ENCODE data around the gene HSD17B13. TPM values are rescaled to one million over a fixed set of nuclear protein-coding genes. Genes with fewer than 3 reads are reported as not detected.

The HSD17B13 gene, protein sequence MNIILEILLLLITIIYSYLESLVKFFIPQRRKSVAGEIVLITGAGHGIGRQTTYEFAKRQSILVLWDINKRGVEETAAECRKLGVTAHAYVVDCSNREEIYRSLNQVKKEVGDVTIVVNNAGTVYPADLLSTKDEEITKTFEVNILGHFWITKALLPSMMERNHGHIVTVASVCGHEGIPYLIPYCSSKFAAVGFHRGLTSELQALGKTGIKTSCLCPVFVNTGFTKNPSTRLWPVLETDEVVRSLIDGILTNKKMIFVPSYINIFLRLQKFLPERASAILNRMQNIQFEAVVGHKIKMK
- total RNA-seq, result 0.16 and 0.31 TPM in 2 replicates
- long read RNA-seq, result 0 reads

DNA sequence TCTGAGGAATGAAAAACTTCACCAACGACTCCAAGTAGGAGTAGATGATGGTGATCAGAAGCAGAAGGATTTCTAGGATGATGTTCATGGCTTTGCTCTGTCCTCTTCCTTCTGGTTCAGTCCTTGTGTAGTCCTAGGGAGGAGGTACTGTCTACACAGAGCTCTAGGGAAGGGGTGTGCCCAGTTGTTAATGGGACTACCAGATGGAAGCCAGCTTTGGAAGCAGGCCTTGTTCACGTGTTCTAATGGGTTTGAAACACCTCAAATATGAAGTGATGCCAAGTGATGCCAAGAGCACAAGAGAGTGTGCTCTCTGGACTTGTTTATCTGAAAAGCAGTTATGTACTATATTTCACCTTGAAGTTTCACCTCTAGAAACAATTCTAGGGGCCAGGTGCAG, at the start of gene HSD17B13:
Gene HSD17B13 (minus strand): TSS at position 129 of the 400 bp plus-strand sequence. CDS start 41 bp downstream, at position 88.
- peaks cover 4% of the 10 kb centered on the region for H3K4me1 Mint-ChIP-seq (ENCODE audit: low read depth)
- H3K27ac Mint-ChIP-seq, result no peak within 1 kb of the TSS
- no peaks in the 10 kb centered on the region for H3K9me3 Mint-ChIP-seq (ENCODE audit: low read depth)
- no peaks in the 10 kb centered on the region for H3K36me3 Mint-ChIP-seq (ENCODE audit: insufficient read depth)
- TF ChIP-seq, protein P1, sequence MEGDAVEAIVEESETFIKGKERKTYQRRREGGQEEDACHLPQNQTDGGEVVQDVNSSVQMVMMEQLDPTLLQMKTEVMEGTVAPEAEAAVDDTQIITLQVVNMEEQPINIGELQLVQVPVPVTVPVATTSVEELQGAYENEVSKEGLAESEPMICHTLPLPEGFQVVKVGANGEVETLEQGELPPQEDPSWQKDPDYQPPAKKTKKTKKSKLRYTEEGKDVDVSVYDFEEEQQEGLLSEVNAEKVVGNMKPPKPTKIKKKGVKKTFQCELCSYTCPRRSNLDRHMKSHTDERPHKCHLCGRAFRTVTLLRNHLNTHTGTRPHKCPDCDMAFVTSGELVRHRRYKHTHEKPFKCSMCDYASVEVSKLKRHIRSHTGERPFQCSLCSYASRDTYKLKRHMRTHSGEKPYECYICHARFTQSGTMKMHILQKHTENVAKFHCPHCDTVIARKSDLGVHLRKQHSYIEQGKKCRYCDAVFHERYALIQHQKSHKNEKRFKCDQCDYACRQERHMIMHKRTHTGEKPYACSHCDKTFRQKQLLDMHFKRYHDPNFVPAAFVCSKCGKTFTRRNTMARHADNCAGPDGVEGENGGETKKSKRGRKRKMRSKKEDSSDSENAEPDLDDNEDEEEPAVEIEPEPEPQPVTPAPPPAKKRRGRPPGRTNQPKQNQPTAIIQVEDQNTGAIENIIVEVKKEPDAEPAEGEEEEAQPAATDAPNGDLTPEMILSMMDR (IDR thresholded peaks at IDR 0.05; ENCODE audit: unreplicated experiment), result no peak
- H3K4me3 Mint-ChIP-seq (ENCODE audit: low read depth), result no peak within 1 kb of the TSS
- no peaks in the 10 kb centered on the region for H3K27me3 Mint-ChIP-seq
- DNase-seq (ENCODE audit: low spot score, unreplicated experiment), result no peak

DNA sequence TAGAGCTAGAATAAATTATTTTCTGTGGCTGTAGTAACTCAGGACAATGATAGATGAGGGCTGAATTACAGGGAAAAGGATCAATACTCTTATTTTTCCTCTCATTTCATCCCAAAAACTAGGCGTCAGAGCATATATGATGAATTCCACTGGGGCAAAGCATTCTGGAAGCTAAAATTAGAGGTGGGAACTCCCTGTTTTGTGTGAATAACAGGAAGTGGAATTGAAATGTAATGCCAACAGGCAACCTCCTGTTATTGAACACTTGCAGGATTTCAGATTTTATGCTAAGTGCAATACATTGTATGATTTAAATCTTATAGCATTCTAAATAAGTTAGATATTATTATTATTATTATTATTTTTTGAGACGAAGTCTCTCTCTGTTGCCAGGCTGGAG, 47.4 kb upstream of the HSD17B13 start:
- Mint-ChIP-seq H3K9me3 (ENCODE audit: low read depth) (peaks cover 3% of the 10 kb centered on the region), H3K27me3 (no peaks in the 10 kb centered on the region), H3K27ac (no peak overlapping the region), H3K36me3 (ENCODE audit: insufficient read depth) (peaks cover 37% of the 10 kb centered on the region), H3K4me3 (ENCODE audit: low read depth) (no peak overlapping the region), H3K4me1 (ENCODE audit: low read depth) (no peaks in the 10 kb centered on the region)
- TF ChIP-seq, protein P1 (IDR thresholded peaks at IDR 0.05; ENCODE audit: unreplicated experiment), result no peak
- DNase-seq (ENCODE audit: low spot score, unreplicated experiment), result no peak

DNA sequence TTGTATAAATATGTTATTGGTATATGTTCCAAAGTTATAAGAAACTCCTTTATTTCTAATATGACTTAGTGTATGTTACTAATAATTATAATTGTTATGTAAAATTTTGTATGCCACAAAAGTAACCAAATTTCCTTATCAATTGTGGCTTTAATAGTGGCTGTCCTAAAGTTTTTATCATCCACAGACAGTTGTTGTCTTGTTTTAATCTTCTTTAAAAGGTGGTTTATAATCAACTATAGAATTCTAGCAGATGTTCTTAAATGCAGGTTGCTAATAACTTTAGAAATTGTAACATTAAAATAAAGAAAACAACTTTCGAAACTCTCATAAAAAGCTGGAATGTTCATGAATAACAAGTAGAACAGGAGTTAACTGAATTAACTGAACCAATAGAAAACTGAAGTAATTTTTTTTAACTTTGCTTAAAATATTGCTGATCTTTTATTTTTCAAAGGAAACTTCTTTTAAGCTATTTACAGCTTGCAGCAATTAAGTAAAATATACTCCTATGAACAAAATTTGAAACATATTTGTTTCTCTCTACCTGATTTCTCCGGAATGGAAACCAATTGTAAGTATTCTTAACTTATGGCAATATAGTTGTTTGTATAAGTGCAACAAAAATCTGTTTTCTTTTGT, 44.0 kb upstream of the HSD17B13 start:
- Mint-ChIP-seq H3K27ac (no peak overlapping the region), H3K4me3 (ENCODE audit: low read depth) (no peak overlapping the region), H3K9me3 (ENCODE audit: low read depth) (peaks cover 3% of the 10 kb centered on the region), H3K36me3 (ENCODE audit: insufficient read depth) (peaks cover 49% of the 10 kb centered on the region), H3K27me3 (no peaks in the 10 kb centered on the region), H3K4me1 (ENCODE audit: low read depth) (peaks cover 2% of the 10 kb centered on the region)
- DNase-seq (ENCODE audit: low spot score, unreplicated experiment), result no peak
- TF ChIP-seq, protein P1 (IDR thresholded peaks at IDR 0.05; ENCODE audit: unreplicated experiment), result no peak

DNA sequence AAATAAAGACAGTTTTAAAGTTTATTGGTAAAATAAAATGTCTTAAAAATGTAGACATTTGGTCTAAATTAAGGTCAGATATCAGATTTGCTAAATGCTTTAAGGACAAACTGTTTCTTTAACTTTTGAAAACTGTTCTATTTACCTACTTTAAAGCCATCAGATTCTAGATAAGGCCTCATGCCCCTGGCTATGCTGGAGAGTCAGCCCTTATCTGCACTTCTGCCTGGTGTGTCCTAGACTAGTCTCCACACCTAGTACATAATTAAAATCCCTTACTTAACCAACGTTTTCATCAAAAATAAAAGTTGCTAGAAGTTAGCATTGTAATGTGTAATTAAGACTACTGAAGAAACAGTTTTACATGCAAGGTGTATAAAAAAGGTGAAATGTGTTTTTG, 42.7 kb upstream of the HSD17B13 start:
- no peaks in the 10 kb centered on the region for H3K27me3 Mint-ChIP-seq
- H3K9me3 Mint-ChIP-seq (ENCODE audit: low read depth), result peaks cover 3% of the 10 kb centered on the region
- H3K27ac Mint-ChIP-seq, result no peak overlapping the region
- TF ChIP-seq, protein P1 (IDR thresholded peaks at IDR 0.05; ENCODE audit: unreplicated experiment), result no peak
- H3K4me1 Mint-ChIP-seq (ENCODE audit: low read depth), result peaks cover 4% of the 10 kb centered on the region
- H3K36me3 Mint-ChIP-seq (ENCODE audit: insufficient read depth), result peaks cover 43% of the 10 kb centered on the region
- no peak overlapping the region for H3K4me3 Mint-ChIP-seq (ENCODE audit: low read depth)
- DNase-seq (ENCODE audit: low spot score, unreplicated experiment), result no peak

DNA sequence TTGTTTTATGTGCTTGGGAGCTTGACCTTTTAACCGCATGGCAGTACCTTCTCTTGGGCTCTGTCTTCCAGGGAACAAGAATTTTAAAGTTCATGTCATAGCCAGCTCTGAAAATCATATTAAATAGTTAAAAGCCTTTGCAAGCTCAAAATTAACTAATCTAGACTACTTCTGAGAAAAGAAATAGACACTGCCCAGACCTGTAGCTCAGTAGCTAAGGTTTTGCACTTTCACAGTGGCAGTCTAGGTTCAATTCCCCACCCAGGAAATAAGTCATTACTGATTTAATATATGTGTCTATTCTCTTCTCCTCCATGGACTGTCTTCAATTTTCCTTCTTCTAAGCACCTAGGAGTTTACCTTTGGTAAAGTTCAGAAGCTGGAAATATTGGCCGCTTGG, 40.9 kb upstream of the HSD17B13 start:
- Mint-ChIP-seq H3K36me3 (ENCODE audit: insufficient read depth) (peaks cover 41% of the 10 kb centered on the region), H3K27me3 (no peaks in the 10 kb centered on the region), H3K27ac (no peak overlapping the region), H3K4me1 (ENCODE audit: low read depth) (peaks cover 6% of the 10 kb centered on the region), H3K4me3 (ENCODE audit: low read depth) (no peak overlapping the region), H3K9me3 (ENCODE audit: low read depth) (peaks cover 3% of the 10 kb centered on the region)
- TF ChIP-seq, protein P1 (IDR thresholded peaks at IDR 0.05; ENCODE audit: unreplicated experiment), result no peak
- DNase-seq (ENCODE audit: low spot score, unreplicated experiment), result no peak

Measured in progenitor cell of endocrine pancreas (in vitro differentiated cells).